GM11168 (cell line): ENCODE measurements around the gene ASB5.
"Not testable (repeated sequence)": the region's sequence is repeated elsewhere in the genome, so short reads cannot be mapped to it uniquely, and the experiment has no call there.

ENCODE experiments used
- in situ Hi-C: fragments of 300-500 bp; cut with MboI; formaldehyde crosslinking; loops from one replicate; pipeline ENCODE4 v1.12.0; 2022; ENCODE audit warnings: low sequenced_read_pairs; ENCODE audit not compliant: unreplicated experiment

The ASB5 gene

GRCh38 chr4:176286728-176287127, 17.7 kb upstream of the ASB5 start:
- in situ Hi-C loops = no loop called here

- in situ Hi-C loops = not testable (repeated sequence)
Measured at GRCh38 chr4:176279560-176279959, 10.5 kb upstream of the ASB5 start.

GRCh38 chr4:176277162-176277904, 8.3 kb upstream of the ASB5 start:
- in situ Hi-C loops = no loop called here

GRCh38 chr4:176276710-176277109, 7.7 kb upstream of the ASB5 start:
- in situ Hi-C loops = no loop called here

GRCh38 chr4:176274441-176274840, 5.4 kb upstream of the ASB5 start:
- in situ Hi-C loops = no loop called here

GRCh38 chr4:176273736-176274135, 4.7 kb upstream of the ASB5 start:
- in situ Hi-C loops = no loop called here

GRCh38 chr4:176272799-176273198, 3.8 kb upstream of the ASB5 start:
- in situ Hi-C loops = no loop called here

- in situ Hi-C loops = no loop called here
Measured at GRCh38 chr4:176271749-176272148, 2.7 kb upstream of the ASB5 start.

GRCh38 chr4:176270669-176271068, 1.6 kb upstream of the ASB5 start:
- in situ Hi-C loops = no loop called here

- in situ Hi-C loops = no loop called here
Measured at GRCh38 chr4:176266026-176266425, 3.0 kb downstream of the ASB5 start.

GRCh38 chr4:176262243-176262642, 6.8 kb downstream of the ASB5 start:
- in situ Hi-C loops = no loop called here

GRCh38 chr4:176261481-176261880, 7.5 kb downstream of the ASB5 start:
- in situ Hi-C loops = no loop called here

GRCh38 chr4:176261018-176261417, 8.0 kb downstream of the ASB5 start:
- in situ Hi-C loops = no loop called here

GRCh38 chr4:176259330-176260090, 9.5 kb downstream of the ASB5 start:
- in situ Hi-C loops = no loop called here

GRCh38 chr4:176258135-176258534, 10.9 kb downstream of the ASB5 start:
- in situ Hi-C loops = no loop called here

GRCh38 chr4:176256921-176257320, 12.1 kb downstream of the ASB5 start:
- in situ Hi-C loops = no loop called here

GRCh38 chr4:176242764-176243347, 26.2 kb downstream of the ASB5 start:
- in situ Hi-C loops = no loop called here

GRCh38 chr4:176241703-176242102, 27.3 kb downstream of the ASB5 start:
- in situ Hi-C loops = no loop called here

- in situ Hi-C loops = no loop called here
Measured at GRCh38 chr4:176238826-176239225, 30.2 kb downstream of the ASB5 start.

- in situ Hi-C loops = no loop called here
Measured at GRCh38 chr4:176238157-176238610, 30.8 kb downstream of the ASB5 start.

GRCh38 chr4:176236946-176237345, 32.1 kb downstream of the ASB5 start:
- in situ Hi-C loops = no loop called here
